RWPE2 (cell line): Measurements from ENCODE around the gene ASIC2.

ENCODE experiments used
- ATAC-seq: fragments of 200-7000 bp; cut with Tn5 transposase; 3 replicates; pipeline ENCODE4 v1.9.1; 2021; ENCODE audit warnings: low read depth
- DNase-seq: peaks from one replicate; pipeline ENCODE4 v3.0.0-alpha.2; 2020; ENCODE audit warnings: low spot score
- H3K27ac ChIP-seq: fragments of 450-650 bp; 2 replicates; pipeline ENCODE4 v1.5.1; 2017; ENCODE audit warnings: mild to moderate bottlenecking; ENCODE audit not compliant: poor library complexity, severe bottlenecking
- H3K27me3 ChIP-seq: fragments of 250-450 bp; sonication (Bioruptor Pico); 2 replicates; pipeline ENCODE4 v1.5.1; 2021; ENCODE audit warnings: mild to moderate bottlenecking, moderate library complexity; ENCODE audit not compliant: insufficient read depth, poor library complexity, severe bottlenecking
- H3K36me3 ChIP-seq: fragments of 250-450 bp; sonication (Bioruptor Pico); 2 replicates; pipeline ENCODE4 v1.5.1; 2020; ENCODE audit warnings: low read depth, mild to moderate bottlenecking, moderate library complexity
- H3K4me1 ChIP-seq: fragments of 250-450 bp; sonication (Bioruptor Pico); 2 replicates; pipeline ENCODE4 v1.5.1; 2021; ENCODE audit warnings: mild to moderate bottlenecking, moderate library complexity; ENCODE audit not compliant: insufficient read depth, poor library complexity, severe bottlenecking
- H3K4me3 ChIP-seq: fragments of 250-450 bp; sonication (Bioruptor Pico); 2 replicates; pipeline ENCODE4 v1.5.1; 2021; ENCODE audit warnings: mild to moderate bottlenecking, moderate library complexity; ENCODE audit not compliant: severe bottlenecking
- H3K9me3 ChIP-seq: fragments of 250-450 bp; sonication (Bioruptor Pico); 2 replicates; pipeline ENCODE4 v1.5.1; 2021; ENCODE audit warnings: mild to moderate bottlenecking, moderate library complexity; ENCODE audit not compliant: severe bottlenecking
- CTCF ChIP-seq: fragments of 450-650 bp; IDR thresholded peaks from one replicate; pipeline ENCODE4 v1.5.1; 2017; ENCODE audit warnings: mild to moderate bottlenecking, moderate library complexity; ENCODE audit not compliant: poor library complexity, severe bottlenecking

Gene ASIC2

GRCh38 chr17:33086041-33086440 is 207.1 kb downstream of the ASIC2 start:
- no peak overlapping the region for H3K4me3 ChIP-seq
- H3K36me3 ChIP-seq = no peaks in the 10 kb centered on the region
- H3K4me1 ChIP-seq = no peaks in the 10 kb centered on the region
- ATAC-seq (no peak), DNase-seq (no peak)
- no peak overlapping the region for H3K27ac ChIP-seq
- TF ChIP-seq CTCF = no peak
- H3K9me3 ChIP-seq = no peaks in the 10 kb centered on the region
- H3K27me3 ChIP-seq = no peaks in the 10 kb centered on the region

GRCh38 chr17:33085256-33085655 is 207.8 kb downstream of the ASIC2 start:
- H3K27ac ChIP-seq = no peak overlapping the region
- no peak for TF ChIP-seq CTCF
- ATAC-seq (no peak), DNase-seq (no peak)
- H3K4me3 ChIP-seq = no peak overlapping the region
- no peaks in the 10 kb centered on the region for H3K27me3 ChIP-seq
- H3K9me3 ChIP-seq = no peaks in the 10 kb centered on the region
- H3K36me3 ChIP-seq = no peaks in the 10 kb centered on the region
- no peaks in the 10 kb centered on the region for H3K4me1 ChIP-seq

DNA sequence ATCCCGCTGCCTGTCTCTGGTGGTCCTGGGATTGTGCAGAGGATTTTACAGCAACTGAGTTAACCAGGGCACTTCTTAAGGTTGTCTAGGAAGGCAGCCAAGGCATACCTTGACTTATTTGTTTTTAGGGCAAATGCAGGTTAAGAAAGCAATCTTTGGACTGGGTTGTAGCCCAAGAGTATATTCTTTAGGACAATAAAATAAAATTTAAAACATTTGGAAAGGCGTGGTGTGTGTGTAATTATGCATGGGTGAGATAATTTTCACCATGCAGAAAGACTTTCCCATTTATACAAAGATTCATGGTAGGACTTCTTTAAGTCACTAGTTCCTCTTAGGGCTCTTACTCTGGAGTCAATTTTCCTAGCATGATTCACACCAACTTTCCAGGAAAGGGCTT is 208.3 kb downstream of the ASIC2 start:
- ATAC-seq (no peak), DNase-seq (no peak)
- H3K4me3 ChIP-seq = no peak overlapping the region
- no peaks in the 10 kb centered on the region for H3K36me3 ChIP-seq
- no peaks in the 10 kb centered on the region for H3K4me1 ChIP-seq
- no peaks in the 10 kb centered on the region for H3K27me3 ChIP-seq
- no peak for TF ChIP-seq CTCF
- no peaks in the 10 kb centered on the region for H3K9me3 ChIP-seq
- no peak overlapping the region for H3K27ac ChIP-seq

- Histone ChIP-seq H3K27me3 (no peaks in the 10 kb centered on the region), H3K4me1 (no peaks in the 10 kb centered on the region), H3K36me3 (no peaks in the 10 kb centered on the region), H3K9me3 (no peaks in the 10 kb centered on the region), H3K4me3 (no peak overlapping the region), H3K27ac (no peak overlapping the region)
- no peak for TF ChIP-seq CTCF
- ATAC-seq (no peak), DNase-seq (no peak)
Observed at GRCh38 chr17:33082529-33083173, 210.4 kb downstream of the ASIC2 start.

DNA sequence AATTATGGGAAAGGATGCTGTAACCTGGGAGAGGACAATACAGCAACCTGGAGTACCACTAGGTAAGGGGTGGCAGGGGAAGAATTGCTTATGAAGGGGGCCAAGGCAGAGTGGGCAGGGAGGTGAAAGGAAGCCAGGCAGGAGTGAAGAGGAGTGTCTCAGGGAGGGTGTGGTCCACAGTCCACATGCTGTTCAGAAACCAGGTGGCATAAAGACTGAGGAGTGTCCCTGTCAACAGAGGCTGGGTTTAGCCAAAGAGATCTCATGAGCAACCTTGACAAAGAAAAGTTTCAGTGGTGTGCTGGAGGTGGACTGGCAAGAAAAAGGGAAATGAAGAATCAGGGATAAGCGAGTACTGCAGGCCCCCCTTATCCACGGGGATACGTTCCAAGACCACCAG is 213.0 kb downstream of the ASIC2 start:
- no peak for TF ChIP-seq CTCF
- Histone ChIP-seq H3K4me3 (no peak overlapping the region), H3K36me3 (no peaks in the 10 kb centered on the region), H3K9me3 (no peaks in the 10 kb centered on the region), H3K27me3 (no peaks in the 10 kb centered on the region), H3K4me1 (no peaks in the 10 kb centered on the region), H3K27ac (no peak overlapping the region)
- no peak for ATAC-seq
- DNase-seq = no peak
